ENCODE results near the gene SFMBT1. TPM values are rescaled to one million over a fixed set of nuclear protein-coding genes. Genes with fewer than 3 reads are reported as not detected.

Gene SFMBT1
- total RNA-seq, 1 donor from 2014 or later: 5.8 TPM

DNA sequence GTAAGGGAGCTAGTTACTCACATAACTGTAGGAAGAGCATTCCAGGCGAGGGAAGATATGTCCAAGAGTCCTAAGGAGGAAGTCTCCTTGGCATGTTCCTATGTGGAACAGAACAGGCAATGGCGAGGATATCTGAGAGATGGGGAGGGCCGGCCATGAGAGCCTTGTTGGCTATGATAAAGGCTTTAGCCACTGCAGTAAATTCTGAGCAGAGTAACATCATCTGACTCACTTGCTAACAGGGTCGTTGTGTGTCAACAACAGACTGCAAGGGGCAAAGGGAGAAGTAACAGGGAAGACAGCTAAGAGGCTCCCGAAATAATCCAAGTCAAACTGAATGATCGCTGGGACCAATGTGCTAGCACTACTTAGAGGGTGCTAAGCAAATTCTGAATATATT lies 21.6 kb downstream of the SFMBT1 start:
- DNase-seq (ENCODE audit: low spot score): no peak
- Mint-ChIP-seq H3K36me3 (ENCODE audit: low read depth, unreplicated experiment) (no peaks in the 10 kb centered on the region), H3K4me1 (ENCODE audit: unreplicated experiment) (peaks cover 8% of the 10 kb centered on the region), H3K9me3 (ENCODE audit: unreplicated experiment) (no peaks in the 10 kb centered on the region), H3K27ac (ENCODE audit: unreplicated experiment) (no peak overlapping the region), H3K4me3 (ENCODE audit: unreplicated experiment) (no peak overlapping the region), H3K27me3 (ENCODE audit: unreplicated experiment) (peaks cover 7% of the 10 kb centered on the region)
- TF ChIP-seq, protein P1, sequence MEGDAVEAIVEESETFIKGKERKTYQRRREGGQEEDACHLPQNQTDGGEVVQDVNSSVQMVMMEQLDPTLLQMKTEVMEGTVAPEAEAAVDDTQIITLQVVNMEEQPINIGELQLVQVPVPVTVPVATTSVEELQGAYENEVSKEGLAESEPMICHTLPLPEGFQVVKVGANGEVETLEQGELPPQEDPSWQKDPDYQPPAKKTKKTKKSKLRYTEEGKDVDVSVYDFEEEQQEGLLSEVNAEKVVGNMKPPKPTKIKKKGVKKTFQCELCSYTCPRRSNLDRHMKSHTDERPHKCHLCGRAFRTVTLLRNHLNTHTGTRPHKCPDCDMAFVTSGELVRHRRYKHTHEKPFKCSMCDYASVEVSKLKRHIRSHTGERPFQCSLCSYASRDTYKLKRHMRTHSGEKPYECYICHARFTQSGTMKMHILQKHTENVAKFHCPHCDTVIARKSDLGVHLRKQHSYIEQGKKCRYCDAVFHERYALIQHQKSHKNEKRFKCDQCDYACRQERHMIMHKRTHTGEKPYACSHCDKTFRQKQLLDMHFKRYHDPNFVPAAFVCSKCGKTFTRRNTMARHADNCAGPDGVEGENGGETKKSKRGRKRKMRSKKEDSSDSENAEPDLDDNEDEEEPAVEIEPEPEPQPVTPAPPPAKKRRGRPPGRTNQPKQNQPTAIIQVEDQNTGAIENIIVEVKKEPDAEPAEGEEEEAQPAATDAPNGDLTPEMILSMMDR (IDR thresholded peaks at IDR 0.05; ENCODE audit: unreplicated experiment): no peak

DNA sequence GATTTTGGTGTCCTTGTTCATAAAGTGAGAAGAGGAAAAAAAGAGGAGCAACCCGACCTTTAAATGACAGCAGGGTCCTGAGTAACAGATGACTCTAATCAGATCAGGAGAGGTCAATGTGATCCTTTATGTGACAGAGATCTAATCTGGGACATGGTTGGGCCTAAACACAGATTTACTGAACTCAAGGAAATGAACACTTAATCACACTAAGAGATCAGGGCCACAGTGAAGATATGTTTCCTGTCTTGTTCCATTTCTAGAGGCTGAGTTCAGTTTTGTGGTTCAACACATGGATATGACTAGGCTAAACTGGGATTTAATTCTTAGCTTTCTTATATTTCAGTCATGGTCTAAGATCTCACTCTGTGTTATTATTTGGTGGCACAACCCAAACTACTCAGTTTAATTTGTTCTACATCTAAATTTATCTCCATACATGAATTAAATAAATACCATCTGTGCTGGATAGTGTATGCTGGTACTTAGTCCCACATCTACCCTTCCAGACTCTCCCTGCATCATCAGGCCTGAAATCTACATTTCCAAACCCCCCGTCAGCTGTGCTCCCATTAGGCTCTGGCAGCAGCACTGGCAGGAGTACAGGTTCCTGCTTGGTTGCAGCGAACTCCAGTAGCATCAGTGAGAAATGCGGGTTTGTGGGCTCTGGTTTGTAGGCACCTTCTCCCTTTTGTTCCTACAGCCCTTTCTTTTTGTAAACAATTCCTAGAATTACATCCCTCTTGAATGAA lies 22.6 kb downstream of the SFMBT1 start:
- Mint-ChIP-seq H3K9me3 (ENCODE audit: unreplicated experiment) (no peaks in the 10 kb centered on the region), H3K27me3 (ENCODE audit: unreplicated experiment) (peaks cover 7% of the 10 kb centered on the region), H3K36me3 (ENCODE audit: low read depth, unreplicated experiment) (no peaks in the 10 kb centered on the region), H3K27ac (ENCODE audit: unreplicated experiment) (no peak overlapping the region), H3K4me3 (ENCODE audit: unreplicated experiment) (no peak overlapping the region), H3K4me1 (ENCODE audit: unreplicated experiment) (peaks cover 13% of the 10 kb centered on the region)
- no peak for DNase-seq (ENCODE audit: low spot score)
- TF ChIP-seq, protein P1 (IDR thresholded peaks at IDR 0.05; ENCODE audit: unreplicated experiment): no peak

DNA sequence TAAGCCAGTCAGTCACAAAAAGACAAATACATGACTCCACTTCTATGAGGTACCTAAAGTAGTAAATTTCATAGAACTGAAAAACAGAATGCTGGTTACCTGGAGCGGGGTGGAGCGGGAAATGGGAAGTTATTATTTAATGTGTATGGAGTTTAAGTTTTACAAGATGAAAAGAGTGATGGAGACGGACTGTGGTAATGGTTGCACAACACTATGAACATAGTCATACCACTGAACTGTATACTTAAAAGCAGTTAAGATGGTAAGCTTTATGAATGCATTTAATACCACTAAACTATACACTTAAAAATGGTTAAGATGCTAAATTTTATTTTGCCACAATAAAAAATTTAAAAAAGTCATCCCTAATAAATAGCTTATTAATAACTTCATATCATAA lies 23.2 kb downstream of the SFMBT1 start:
- H3K27me3 Mint-ChIP-seq (ENCODE audit: unreplicated experiment): peaks cover 6% of the 10 kb centered on the region
- H3K36me3 Mint-ChIP-seq (ENCODE audit: low read depth, unreplicated experiment): no peaks in the 10 kb centered on the region
- H3K4me1 Mint-ChIP-seq (ENCODE audit: unreplicated experiment): peaks cover 11% of the 10 kb centered on the region
- H3K9me3 Mint-ChIP-seq (ENCODE audit: unreplicated experiment): no peaks in the 10 kb centered on the region
- no peak overlapping the region for H3K27ac Mint-ChIP-seq (ENCODE audit: unreplicated experiment)
- DNase-seq (ENCODE audit: low spot score): no peak
- H3K4me3 Mint-ChIP-seq (ENCODE audit: unreplicated experiment): no peak overlapping the region
- TF ChIP-seq, protein P1 (IDR thresholded peaks at IDR 0.05; ENCODE audit: unreplicated experiment): no peak

DNA sequence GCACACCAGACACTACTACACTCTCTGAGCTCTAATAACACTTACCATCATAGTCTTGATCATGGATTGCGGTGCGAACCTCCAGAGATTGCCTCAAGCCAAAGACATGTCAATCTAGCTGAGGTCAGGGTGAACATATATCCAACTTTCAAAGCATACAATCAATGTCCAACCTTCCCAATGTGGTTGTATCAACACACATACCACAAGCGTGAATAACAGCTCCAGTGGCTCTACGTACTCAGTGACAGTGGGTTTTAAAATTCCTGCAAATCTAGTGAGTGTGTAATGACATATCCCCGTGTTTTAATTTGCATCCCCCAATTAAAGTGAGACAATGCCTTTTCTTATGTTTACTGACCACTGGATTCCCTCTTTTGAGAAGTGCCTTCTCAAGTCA lies 29.6 kb downstream of the SFMBT1 start:
- Mint-ChIP-seq H3K36me3 (ENCODE audit: low read depth, unreplicated experiment) (no peaks in the 10 kb centered on the region), H3K4me1 (ENCODE audit: unreplicated experiment) (peaks cover 13% of the 10 kb centered on the region), H3K27me3 (ENCODE audit: unreplicated experiment) (peaks cover 6% of the 10 kb centered on the region), H3K9me3 (ENCODE audit: unreplicated experiment) (no peaks in the 10 kb centered on the region), H3K27ac (ENCODE audit: unreplicated experiment) (no peak overlapping the region), H3K4me3 (ENCODE audit: unreplicated experiment) (no peak overlapping the region)
- no peak for DNase-seq (ENCODE audit: low spot score)
- TF ChIP-seq, protein P1 (IDR thresholded peaks at IDR 0.05; ENCODE audit: unreplicated experiment): no peak

DNA sequence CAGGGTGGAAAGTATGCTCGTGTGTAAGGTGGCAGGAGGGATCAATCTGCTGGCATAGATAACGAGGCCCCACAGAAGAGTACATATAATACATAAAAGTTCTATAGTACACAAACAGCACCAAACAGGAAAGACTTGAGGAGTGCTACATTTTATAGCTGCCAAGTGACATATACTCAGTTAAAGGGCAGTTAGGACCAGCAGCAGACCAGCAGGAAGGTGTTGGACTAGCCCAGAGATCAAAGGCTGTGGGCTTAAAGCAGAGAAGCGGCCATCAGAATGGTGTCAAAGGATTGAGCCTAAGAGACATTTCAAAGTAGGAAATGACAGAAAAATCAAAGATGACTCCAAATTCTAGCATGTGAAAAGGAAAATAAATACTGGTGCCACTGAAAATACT lies 34.5 kb downstream of the SFMBT1 start:
- H3K4me1 Mint-ChIP-seq (ENCODE audit: unreplicated experiment): peaks cover 12% of the 10 kb centered on the region
- TF ChIP-seq, protein P1 (IDR thresholded peaks at IDR 0.05; ENCODE audit: unreplicated experiment): no peak
- no peaks in the 10 kb centered on the region for H3K9me3 Mint-ChIP-seq (ENCODE audit: unreplicated experiment)
- H3K27me3 Mint-ChIP-seq (ENCODE audit: unreplicated experiment): no peaks in the 10 kb centered on the region
- H3K36me3 Mint-ChIP-seq (ENCODE audit: low read depth, unreplicated experiment): no peaks in the 10 kb centered on the region
- no peak for DNase-seq (ENCODE audit: low spot score)
- H3K4me3 Mint-ChIP-seq (ENCODE audit: unreplicated experiment): no peak overlapping the region
- no peak overlapping the region for H3K27ac Mint-ChIP-seq (ENCODE audit: unreplicated experiment)

Data from endothelial cell (in vitro differentiated cells).